Anterior cingulate cortex (tissue), 58 donors: ENCODE measurements around the gene GLRX5.

ENCODE experiments used
- DNase-seq, 58 donors: peaks; one replicate each; lab custom pipeline; 2025; lab: John Stamatoyannopoulos, UW

Gene GLRX5

DNA sequence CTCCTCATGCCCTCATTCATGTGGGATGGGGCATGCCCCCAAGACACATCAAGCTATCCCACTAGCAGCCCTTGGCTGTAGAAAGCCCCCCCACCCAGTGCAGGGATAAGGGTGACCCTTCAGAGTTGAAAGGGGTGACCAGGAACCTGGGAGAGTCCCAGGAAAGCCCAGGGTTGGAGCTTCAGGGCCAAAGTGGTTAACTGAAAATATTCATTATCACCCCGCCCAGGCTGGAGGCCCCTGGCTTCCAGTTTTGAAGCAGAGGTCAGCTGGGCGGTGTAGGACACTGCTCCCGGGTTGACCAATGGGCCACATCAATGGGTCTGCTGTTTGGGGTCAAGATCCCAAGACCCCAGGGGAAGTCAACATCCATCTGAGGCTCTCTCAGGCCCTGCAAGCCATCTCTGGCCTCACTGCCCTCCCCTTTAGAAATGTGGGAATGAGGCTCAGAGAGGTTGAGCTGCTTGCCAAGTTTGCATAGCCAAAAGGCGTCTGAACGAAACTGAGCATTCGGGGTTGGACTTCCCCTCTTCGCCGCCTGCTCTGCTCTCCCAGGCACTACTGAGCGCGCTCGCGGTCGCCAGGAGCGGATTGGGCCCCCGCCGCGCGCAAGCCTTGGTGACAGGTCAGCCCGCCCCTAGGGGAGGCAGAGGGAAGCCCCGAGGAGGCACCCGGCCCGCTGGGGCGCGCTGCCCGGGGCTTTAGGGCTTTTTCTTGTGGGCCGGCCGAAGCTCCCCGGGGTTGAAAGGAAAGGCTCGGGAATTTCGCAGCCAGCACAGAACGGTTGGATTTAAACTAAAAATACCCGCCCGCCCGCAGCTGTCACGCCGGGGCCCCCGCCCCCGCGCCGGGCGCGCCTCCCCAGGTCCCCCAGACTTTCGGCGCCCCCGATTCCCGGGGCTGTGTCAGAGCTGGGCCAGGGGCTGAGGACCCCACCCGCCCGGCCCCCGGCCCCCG lies 19.0 kb upstream of the GLRX5 start:
- DNase-seq = peak in 44 of 58 donors; percentile 20 to 80 (median 54)

DNA sequence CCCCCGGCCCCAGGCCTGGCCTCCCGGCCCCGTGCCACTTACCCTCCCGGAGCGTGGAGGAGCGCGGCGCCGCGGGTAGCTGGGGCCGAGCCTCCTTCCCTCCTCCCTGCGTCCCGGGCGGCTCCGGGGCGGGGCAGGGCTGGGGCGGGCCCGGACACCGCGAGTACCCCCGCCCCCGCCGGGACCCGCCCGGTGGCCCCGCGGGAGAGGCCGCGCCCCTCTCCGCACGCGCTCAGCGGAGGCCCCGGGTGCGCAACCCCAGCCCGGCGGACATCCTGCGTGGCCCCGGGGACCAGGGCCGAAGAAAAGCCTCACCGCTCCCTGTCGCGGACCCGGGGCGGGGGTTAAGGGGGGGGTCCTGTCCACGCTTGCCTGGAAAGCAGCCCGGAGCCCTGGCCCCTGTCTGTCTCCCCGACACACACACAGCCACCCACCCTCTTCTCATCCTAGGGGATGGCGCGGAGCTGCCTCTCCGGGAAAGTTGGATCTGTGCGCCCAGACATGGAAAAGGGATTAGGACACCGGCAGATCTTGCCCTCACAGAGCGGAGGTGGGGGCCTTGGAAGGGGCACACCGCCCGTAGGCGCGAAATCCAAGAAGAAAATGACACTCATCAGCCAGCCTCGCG lies 18.2 kb upstream of the GLRX5 start, which contains the start of gene SYNE3:
TSS of gene SYNE3 (minus strand) at position 97 of the 628 bp plus-strand sequence. CDS start 40,829 bp downstream, outside the sequence.
- peak in 5 of 58 donors; percentile 40 to 59 (median 55) for DNase-seq

DNA sequence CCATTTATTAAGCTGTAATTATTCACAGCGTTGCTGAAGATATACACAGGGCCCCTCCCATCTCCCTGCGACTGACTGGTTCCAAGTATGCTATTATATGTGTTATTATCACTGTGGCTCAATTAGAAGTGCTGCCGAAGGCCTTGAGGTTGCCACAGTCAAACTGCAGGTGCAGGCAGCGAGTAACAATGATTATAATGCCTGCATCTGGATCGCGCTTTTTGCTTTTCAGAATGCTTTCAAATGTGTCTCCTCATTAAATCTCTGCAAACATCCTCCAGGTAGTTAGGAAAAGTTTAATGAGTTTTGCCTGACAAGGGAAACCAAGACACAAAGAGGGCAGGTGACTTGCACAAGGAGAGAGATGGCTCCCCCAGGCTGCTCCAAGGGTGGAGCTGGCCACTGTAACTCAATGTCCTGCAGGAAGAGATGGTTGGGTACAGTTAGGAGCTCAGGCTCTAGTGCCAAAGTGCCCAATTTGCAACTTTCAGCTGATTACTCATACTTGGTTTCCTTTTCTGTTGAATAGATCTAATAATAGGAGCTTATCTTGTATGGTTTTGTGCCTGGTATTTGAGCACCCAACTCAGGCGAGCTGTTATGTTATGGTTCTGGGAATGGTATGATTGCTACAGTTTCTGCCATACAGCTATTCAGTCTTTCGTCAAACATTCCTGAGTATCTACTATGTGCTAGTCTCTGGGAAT lies 16.7 kb upstream of the GLRX5 start:
- peak in 1 of 58 donors; percentile 5 for DNase-seq

DNA sequence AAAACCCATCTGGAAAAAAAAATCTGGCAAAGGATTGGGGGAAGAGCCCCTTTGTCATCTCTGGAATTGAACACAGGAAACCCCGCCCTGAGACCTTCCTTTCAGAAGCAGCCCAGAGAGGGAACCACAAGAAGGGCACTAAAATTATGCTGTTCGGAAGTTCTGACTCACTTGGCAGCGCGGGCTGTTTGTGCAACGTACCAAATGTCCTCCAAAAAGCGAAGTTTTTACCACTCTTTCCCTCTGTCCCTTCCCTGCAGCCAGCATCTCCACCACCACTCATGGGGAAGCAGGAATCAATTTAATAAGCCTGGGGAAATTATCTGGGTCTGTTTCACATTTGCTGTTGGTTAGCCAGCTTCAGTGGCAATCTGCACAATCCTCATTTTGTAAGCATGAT lies 15.2 kb upstream of the GLRX5 start:
- peak in 9 of 58 donors; percentile 13 to 45 (median 31) for DNase-seq

DNA sequence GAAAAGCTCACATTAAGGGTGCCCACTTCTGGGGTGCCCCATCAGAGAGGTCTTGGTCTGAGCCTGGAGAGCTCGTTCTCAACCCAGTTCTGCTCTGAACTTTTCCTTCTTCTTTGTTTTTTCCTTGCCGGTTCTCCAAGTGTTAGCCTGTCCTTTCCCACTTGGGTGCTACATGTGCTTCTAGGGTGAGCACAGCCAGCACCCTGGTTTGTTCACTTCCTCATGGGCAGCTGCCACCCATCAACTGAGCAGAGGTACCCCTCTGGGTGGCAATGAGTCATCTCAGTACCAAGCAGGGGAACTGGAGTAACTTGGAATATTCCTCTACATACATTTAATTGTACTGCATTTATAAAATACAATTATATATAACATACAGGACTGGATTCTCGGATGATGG lies 14.5 kb upstream of the GLRX5 start:
- DNase-seq = peak in 3 of 58 donors; percentile 18 to 38 (median 36)

DNA sequence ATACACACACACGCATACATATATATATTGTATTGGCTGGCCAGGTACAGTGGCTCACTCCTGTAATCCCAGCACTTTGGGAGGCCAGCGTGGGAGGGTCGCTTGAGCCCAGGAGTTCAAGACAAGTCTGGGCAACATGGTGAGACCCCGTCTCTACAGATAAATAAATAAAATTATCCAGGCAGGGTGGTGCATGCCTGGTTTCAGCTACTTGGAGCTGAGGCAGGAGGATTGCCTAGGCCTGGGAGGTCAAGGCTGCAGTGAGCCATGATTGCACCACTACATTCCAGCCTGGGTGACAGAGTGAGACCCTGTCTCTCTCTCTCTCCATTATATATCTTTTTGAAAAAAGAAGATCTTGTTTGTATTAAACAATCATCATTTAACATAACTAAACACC lies 13.8 kb upstream of the GLRX5 start:
- DNase-seq = no peak

DNA sequence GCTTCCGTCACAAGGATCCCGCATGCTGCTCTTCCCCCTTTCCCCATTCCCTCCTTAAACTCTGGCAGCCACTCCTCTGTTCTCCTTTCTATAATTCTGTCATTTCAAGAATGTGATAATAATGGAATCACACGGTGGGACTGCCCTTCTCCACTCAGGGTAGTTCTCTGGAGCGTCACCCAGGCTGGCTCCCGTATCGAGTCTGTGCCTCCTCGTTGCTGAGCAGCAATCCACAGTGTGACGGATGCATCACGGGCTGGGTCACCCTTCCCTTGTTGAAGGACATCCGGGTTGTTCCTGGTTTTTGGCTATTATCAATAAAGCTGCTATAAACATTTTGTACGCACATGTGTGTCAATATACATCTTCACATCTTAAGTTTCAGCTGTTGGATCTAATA lies 12.7 kb upstream of the GLRX5 start:
- DNase-seq = no peak

DNA sequence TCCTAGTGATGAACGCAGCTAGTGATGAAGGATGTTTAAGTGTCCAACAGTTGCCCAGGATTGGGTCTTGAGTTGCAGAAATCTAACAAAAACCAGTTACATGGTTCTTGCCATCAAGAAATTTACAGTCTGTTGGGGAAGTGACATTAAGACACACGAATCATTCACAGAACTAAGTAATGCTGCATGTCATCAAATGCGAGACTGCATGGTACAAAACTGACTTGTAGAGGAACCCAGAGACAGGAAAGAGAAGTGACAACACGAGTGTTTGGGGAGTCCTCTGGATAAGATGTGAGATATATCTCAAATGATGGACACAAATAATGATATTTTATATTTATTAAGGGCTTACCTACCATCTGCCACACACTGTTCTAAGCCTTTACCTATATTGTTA lies 12.3 kb upstream of the GLRX5 start:
- DNase-seq = no peak

DNA sequence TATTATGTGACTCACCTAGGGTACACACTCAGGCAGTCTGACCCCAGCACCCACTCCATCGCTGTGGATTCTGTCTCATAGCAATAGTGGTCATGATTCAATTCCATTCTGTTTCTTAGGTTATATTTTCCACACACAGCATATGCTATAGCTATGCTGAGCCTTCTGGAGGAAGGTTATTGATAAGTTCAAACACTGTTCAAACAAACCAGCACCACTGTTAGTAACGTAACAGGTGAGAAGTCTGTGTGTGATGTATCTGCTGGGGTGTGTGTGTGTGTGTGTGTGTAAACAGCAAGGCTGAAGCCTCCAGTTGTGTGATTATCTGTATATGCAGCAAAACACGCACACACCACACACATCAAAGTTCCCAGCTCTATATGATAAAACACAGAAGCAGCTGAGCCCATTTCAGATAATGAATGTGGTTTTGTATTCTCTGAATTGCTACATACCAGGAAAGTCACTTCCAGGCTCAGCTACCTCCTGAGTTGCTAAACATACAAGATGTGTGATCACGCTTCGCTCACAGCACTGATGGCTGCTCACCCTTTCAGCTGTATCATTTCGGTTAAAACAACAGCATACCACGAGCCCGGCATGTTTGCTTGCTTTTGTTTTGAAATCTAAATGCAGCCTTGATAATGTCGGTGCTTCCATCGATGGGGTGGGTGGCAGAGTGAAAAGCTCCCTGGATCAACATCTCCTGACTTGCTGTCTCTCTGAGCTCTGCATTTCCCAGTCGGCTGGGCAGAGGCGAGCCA lies 11.6 kb upstream of the GLRX5 start:
- DNase-seq = peak in 7 of 58 donors; percentile 18 to 55 (median 24)

DNA sequence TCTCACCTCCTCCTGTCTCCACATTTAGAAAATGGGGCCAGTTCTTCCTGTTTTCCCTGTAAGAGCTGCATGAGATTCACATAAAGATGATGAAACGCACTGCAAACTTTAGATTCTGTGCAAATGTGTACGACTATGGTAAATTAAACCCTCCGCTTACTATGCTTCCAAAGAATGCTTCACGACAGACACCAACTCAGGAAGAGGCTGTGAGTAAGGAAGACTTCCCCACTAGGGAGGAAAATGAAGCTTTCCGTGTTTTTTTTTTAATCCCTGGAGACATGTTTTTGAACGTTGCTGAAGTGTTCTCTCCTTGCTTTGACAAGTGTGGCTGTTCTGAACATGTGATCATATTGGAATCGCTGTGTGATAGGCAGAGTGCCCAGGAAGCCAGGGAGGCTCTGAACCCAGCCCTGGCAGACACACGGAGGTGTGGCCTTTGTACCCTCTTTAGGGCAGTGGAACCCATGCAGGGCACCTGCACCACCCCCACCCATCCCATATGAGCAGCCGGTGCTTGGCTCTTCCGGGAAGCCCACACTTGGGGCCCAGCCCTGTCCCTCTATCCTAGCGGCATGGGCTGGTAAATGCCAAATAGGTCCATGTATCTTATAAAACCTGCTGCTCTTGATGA lies 10.9 kb upstream of the GLRX5 start:
- peak in 2 of 58 donors; percentile 4 to 47 for DNase-seq

DNA sequence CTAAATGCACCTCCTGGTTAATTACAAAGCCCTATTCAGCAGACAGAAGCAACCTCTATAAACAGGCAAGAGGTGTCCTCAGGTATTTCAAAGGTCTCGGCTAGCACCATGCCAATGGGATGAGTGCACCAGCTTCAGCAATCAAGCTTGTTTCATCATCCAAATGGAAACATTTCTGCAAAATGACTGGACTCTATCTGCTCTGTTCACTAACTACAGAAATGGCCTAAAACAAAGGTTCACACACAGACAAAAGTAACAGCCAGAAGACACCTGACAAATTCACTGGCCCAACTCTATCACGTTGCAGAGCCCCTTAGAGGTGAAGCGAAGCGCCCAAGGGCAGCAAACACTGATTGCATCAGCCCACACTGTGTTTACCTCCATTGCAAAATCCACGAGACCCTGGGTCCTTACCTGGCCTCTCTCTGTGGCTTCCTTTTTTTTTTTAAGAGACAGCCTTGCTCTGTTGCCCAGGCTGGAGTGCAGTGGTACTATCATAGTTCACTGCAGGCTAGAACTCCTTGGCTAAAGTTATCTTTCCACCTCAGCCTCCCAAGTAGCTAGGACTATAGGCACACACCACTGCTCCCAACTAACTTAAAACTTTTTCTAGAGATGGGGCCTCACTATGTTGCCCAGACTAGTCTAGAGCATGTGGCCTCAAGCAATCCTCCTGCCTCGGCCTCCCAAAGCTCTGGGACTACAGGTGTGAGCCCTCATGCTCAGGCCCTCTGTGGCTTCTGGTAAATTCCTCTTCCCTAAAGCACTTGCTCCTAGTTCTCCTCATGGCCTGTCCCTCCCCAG lies 9.9 kb upstream of the GLRX5 start:
- DNase-seq = no peak

DNA sequence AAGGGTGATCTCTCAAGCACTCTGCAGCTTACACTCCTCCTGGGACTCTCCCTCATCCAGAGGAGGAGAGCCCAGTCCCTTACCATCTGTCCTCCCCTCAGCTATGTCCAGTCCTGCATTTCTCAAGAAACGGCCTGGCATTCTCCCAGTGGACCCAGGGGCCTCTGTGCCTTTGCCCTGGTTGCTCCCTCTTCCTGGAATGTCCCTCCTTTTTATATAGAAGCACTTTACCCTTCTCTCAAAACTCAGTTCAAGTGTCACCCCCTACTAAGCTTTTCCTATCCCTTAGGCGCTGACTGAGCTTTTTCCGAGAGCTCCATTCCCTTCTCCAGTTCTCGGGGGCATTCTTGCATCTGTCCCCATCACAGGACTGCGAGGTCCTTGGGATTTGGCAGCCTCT lies 8.9 kb upstream of the GLRX5 start:
- DNase-seq = no peak

DNA sequence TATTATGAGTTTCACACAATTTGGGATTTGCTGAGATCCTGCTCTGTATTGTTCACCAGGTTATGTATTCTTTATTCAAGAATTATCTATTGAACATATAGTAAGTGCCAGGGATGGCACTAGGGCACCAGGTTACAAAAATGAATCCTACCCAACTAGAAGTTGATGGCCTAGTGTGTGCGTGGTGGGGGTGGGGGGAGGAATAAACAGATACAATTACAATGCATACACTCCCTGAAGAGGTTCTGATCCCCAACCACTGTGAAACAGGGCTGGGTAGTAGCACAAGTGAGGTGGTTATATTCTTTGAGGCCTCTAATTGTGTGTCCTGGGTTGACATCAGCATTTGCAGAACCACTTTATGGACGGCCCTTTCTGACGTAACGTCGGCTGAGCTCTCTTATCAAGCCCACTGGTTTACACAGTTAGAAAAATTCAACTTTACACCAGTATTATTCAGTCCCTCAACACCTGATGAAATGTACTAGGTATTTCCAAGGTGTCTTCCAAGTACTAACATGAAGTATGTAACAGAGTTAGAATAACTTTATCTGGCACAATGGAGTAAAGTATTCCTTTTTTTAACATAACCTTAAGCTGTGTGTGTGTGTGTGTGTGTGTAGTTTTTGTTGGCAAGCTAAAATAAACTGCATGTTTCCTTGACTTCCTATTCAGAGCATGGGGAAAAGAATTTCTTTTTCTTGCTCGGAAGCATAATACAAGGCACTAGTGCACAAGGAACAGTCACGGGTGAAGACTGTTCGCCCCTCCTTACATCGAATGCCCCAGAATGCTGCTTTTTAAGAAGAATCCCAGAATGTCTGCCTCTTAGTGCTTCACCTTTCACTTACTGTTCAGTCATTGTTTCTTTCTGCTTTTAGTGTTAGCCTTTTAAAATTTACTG lies 8.1 kb upstream of the GLRX5 start:
- no peak for DNase-seq

DNA sequence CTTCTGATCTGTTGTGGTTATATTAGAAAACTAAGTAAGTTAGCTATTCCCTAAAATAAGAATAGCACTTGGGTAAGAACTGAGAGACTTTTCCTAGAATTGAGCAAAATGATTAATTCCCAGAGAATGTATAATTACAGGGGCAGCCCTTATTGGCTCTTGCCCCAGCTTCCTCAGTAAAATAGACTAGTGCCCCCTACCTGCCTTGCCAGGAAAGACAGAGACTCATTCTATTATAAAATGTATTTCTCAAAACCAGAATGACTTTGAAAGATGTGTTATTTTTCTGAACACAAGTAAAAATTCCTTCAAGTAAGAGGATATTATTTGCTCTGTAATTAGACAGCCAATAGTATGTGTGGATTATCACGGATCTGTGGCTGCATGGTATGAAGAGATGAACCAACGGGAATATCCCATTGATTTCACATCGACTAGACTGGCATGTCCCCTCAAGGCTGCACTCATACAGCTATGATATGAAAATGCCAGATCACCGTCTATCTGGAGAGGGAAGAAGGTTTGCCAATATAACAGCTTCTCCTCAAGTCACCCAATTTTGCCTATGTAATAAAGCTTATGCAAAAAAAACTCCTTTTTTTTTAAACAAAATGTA lies 7.4 kb upstream of the GLRX5 start:
- DNase-seq = peak in 12 of 58 donors; percentile 4 to 58 (median 32)

DNA sequence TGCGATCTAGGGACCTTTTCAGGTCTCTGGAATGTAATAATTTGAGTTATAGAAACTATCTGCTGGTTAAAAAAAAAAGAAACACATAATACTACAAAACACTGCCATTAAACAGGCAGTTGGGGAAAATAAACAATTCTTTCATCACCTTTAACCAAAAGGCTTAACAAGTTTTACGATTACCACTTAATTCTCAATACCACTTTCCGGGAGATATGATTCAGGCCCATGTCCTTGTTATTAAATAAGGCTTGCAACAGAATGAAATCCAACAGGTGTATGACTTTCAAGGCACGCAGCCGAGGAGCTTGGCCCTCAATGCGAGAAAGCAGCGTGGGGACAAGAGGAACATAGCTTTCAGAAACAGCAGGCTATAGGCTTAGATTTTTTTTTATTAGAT lies 5.6 kb upstream of the GLRX5 start:
- no peak for DNase-seq

DNA sequence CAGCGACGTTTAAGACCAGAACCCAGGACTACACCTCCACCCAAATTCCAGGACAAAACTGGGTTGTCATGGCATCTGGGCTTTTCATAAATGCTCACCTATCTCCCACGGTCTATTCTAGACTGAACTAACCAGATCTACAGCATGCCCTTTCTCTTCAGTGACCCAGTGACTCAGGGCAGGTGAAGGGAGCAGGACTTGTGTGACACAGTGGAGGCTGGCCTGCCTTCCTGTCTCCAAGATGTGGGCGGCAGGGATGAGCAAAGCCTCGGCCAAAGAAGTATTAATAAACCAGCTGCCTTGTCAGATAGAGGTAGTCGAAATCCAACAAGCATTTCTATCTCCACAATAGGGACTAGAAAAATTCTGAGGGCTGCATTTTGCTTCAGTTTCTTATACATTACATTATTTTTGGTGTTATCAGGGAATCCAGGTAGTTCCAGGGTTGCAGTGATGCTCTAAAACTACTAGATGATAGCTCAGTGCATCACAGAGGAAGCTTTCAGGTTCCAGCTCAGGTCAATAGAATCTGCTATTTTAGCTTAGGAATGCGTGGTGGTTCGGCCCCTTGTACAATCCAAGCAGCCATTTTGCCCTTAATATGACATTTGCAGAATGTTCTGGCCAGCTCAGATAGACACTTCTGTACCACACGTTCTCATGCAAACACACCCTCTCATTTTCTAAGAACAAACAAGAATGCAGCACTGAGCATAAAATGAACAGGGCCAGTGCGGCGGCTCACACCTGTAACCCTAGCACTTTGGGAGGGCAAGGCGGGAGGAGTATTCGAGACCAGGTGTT lies 4.2 kb upstream of the GLRX5 start:
- DNase-seq = peak in 1 of 58 donors; percentile 14
